GM06990 (cell line): Measurements from ENCODE around the gene CPA5.
"Not testable (repeated sequence)": the region's sequence is repeated elsewhere in the genome, so short reads cannot be mapped to it uniquely, and the experiment has no call there.

Experiments used
- DNase-seq: peaks from one replicate; pipeline ENCODE4 v3.0.0-alpha.2; 2011; ENCODE audit not compliant: insufficient read length; ENCODE audit errors: extremely low read depth
- H3K27me3 ChIP-seq: replicated peaks from 2 replicates; pipeline ENCODE4 v1.6.0; 2011; ENCODE audit warnings: low read length; ENCODE audit not compliant: control insufficient read depth, insufficient read depth
- H3K36me3 ChIP-seq: 2 replicates; pipeline ENCODE4 v1.5.1; 2011; ENCODE audit warnings: low read length; ENCODE audit not compliant: control insufficient read depth, insufficient read depth
- H3K4me3 ChIP-seq: replicated peaks from 2 replicates; pipeline ENCODE4 v1.5.1; 2011; ENCODE audit warnings: low read depth, mild to moderate bottlenecking, control low read depth, low read length
- CTCF ChIP-seq: IDR thresholded peaks from 2 replicates; pipeline ENCODE4 v1.5.1; 2011; ENCODE audit warnings: low read length, control low read depth, mild to moderate bottlenecking, inconsistent platforms; ENCODE audit not compliant: insufficient read depth, poor library complexity, severe bottlenecking

Gene CPA5

GRCh38 chr7:130374507-130374906 lies 29.9 kb downstream of the CPA5 start:
- no peaks in the 10 kb centered on the region for H3K36me3 ChIP-seq
- DNase-seq: no peak
- no peak overlapping the region for H3K4me3 ChIP-seq
- H3K27me3 ChIP-seq: no peaks in the 10 kb centered on the region
- TF ChIP-seq CTCF: no peak

DNA sequence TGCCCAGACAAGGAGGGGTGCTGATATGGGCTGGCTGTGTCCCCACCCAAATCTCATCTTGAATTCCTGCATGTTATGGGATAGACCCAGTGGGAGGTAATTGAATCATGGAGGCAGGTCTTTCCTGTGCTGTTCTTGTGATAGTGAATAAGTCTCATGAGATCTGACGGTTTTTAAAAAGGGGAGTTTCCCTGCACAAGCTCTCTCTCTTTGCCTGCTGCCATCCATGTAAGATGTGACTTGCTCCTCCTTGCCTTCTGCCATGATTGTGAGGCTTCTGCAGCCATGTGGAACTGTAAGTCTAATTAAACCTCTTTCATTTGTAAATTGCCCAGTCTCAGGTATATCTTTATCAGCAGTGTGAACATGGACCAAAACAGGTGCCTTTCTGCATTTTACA lies 31.8 kb downstream of the CPA5 start:
- not testable (repeated sequence) for H3K36me3 ChIP-seq, H3K4me3 ChIP-seq, H3K27me3 ChIP-seq, DNase-seq

DNA sequence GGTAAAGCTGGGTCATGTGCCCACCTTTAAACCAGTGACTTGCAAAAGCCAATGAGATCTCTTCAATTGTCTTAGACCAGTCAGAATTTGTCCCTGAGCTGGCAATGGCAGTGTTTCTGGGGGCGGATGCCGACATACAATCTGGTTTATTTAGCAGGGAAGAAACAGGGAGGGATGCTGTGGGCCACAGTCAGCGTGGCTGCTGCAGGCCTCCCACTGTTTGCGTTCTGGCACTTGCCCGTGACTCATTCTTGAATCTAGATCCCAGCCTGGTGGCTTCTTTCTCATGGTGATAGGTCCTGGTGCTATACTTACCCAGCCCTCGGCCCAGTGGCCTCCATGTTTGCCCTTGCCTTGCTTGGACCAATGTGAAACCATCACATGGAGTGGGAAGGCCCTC lies 32.6 kb downstream of the CPA5 start:
- no peak overlapping the region for H3K4me3 ChIP-seq
- H3K36me3 ChIP-seq: no peaks in the 10 kb centered on the region
- DNase-seq: no peak
- no peaks in the 10 kb centered on the region for H3K27me3 ChIP-seq
- TF ChIP-seq CTCF: no peak

- H3K27me3 ChIP-seq: no peaks in the 10 kb centered on the region
- TF ChIP-seq CTCF: no peak
- H3K4me3 ChIP-seq: no peak overlapping the region
- no peaks in the 10 kb centered on the region for H3K36me3 ChIP-seq
- DNase-seq: no peak
Measured at GRCh38 chr7:130379019-130379418, 34.4 kb downstream of the CPA5 start.

DNA sequence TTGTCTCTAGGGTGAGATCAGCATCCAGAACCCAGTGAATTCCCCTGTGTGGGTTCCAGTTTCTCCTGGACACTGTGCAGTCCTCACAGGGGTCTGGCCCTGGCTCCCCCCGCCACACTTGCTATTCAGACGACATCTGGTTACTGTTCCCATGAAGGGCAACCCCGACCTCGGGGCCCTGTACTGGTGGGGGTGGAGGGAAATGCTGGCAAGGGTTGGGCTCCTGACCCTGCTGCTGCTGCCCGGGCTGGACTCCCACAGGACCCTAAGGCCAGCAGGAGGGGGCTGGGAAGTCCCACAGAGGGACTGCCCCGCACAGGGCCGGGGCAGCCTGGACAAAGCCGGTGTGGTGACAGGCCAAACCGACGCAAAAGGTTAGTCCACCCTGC lies 34.9 kb downstream of the CPA5 start:
- Histone ChIP-seq H3K4me3 (no peak overlapping the region), H3K27me3 (no peaks in the 10 kb centered on the region), H3K36me3 (no peaks in the 10 kb centered on the region)
- no peak for TF ChIP-seq CTCF
- DNase-seq: no peak

GRCh38 chr7:130379921-130380860 lies 35.6 kb downstream of the CPA5 start, which contains the start of gene CPA1:
Gene CPA1 (plus strand): TSS chr7:130380494. CDS start chr7:130380521, 27 bp downstream.
- no peaks in the 10 kb centered on the region for H3K36me3 ChIP-seq
- H3K4me3 ChIP-seq: no peak within 1 kb of the TSS
- no peak for TF ChIP-seq CTCF
- no peak for DNase-seq
- no peaks in the 10 kb centered on the region for H3K27me3 ChIP-seq
